HG03025 (cell line): Measurements from ENCODE around the gene DNAI1.

Experiments used
- ATAC-seq: cut with Tn5 transposase; IDR thresholded peaks from one replicate; pipeline ENCODE4 v1.9.1; 2021; ENCODE audit warnings: mild to moderate bottlenecking, moderate library complexity; ENCODE audit not compliant: unreplicated experiment, low FRiP score

Gene DNAI1

DNA sequence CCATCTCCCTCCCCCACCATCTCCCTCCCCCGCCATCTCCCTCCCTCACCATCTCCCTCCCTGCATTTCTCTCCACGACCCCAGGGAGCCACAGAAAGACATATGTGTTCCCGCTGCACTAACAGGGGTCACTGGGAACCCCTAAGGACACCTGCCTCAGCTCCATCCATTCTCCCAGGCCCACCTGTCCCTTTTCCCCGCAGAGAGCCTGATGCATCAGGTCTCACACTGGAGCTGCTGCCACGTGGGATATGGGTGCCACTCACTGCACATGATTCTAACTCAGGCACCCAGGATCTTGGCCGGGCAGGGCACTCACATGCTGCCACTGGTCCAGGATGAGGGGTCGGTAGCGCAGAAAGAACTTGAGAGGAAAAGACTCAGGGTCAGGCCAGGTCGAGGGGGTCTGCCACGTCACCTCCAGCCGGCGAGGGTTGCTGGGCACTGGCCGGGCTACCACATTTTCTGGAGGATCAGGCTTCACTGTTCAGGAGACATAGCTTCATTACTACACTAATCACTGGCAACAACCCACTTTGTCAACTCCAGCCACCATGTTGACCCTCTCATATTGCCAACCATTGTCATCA lies 97.4 kb downstream of the DNAI1 start:
- ATAC-seq, result no peak

GRCh38 chr9:34556949-34557348 lies 98.3 kb downstream of the DNAI1 start:
- ATAC-seq, result no peak

- ATAC-seq, result no peak
Measured at GRCh38 chr9:34557426-34558321, 99.1 kb downstream of the DNAI1 start.

DNA sequence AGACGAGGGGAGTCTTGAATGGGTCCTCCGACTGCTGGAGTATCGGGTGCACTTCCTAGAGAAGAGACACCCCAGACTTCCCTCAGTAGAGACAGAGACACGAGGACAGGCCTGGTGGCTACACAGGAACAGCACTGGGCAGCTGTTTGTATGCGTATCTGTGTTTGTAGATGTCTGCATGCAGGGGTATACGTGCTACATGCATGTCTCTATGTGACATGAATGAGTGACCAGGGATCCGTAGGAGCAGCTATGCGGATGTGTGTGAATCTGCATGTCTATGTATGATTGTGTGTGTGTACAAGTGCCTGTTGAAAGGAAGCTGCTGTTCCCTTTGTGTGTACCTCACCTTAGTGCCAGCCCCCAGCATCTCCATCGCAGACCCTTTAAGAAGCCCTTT lies 99.8 kb downstream of the DNAI1 start:
- no peak for ATAC-seq

DNA sequence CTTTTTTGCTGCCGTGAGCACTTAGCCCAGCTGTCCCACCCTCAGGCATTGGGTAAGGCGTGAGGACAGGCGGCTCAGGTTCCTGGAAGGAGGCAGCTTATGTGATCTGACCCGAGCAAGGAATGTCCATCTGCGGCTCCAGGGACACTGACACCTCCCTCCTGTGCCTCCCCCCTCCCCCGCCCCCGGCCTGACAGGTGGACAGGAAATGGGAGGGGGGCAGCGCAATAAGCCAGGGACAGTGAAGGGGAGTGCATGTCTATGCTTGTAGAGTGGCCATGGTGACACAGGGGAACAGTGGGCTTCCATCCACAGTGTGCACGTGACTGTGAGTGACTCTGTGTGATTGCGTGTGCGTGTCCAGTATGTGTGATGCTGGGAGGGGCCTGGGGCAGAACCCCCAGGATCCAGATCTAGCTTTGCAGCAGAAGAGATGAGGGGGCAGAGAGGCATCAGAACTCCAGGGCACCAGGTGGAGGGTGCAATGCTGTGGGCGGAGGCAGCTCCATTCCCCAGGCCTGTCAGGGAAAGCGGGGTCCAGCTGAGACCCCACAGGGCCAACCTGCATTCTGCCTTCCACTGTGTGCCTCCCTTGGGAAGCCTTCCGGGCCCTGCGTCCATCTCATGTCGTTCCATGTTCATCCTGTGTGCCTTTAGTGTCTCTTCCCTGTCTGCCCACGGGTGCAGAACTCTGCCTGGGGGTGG lies 100.5 kb downstream of the DNAI1 start:
- ATAC-seq, result no peak

GRCh38 chr9:34559624-34560455 lies 101.2 kb downstream of the DNAI1 start:
- ATAC-seq, result no peak

DNA sequence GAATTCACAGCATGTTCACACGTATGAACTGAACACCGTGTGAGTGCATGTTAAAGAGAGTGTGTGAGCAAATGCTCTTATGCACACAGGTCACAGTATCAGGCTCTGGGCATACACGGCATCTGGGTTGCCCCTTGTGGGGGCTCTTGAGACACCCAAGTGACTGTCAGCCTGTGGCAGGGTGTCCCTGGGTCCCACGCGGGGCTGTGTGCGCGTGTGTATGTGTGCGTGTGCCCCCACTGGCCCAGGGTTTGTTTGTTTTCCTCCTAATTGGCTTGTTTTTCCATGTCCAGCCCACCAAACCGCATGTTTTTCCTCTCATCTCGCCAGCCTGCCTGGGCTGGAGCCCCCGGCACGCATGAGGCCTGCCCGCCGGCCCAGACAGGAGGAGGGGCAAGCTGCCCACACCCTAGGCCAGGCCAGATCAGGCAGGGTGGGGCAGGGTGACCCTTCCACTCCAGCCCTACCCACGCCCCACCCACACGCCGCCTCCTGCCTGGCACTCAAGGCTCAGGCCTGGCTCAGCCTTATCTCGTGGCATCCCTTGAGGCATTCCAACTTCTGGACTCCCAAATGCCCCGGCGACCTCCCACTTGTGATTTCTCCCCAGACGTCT lies 102.1 kb downstream of the DNAI1 start:
- ATAC-seq, result no peak

GRCh38 chr9:34562135-34562745 lies 103.6 kb downstream of the DNAI1 start:
- no peak for ATAC-seq

DNA sequence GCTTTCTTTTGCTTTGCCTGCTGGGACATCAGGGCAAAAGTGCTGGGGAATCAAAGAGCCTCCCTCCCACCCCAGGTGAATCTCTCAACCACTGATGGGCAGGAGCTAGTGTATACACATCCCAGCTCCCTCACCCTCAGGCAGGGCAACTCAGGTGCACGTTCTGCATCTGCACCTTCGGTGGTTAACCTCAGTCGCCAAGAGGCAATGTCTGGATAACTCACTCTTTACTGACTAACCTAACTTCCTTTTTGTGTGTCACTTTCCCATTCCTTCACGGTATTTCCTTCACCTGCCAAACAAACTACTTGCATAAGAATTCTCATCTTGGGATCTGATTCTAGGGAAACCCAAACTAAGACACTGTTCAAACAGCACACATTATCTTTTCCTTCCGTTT lies 104.7 kb downstream of the DNAI1 start:
- ATAC-seq, result no peak

DNA sequence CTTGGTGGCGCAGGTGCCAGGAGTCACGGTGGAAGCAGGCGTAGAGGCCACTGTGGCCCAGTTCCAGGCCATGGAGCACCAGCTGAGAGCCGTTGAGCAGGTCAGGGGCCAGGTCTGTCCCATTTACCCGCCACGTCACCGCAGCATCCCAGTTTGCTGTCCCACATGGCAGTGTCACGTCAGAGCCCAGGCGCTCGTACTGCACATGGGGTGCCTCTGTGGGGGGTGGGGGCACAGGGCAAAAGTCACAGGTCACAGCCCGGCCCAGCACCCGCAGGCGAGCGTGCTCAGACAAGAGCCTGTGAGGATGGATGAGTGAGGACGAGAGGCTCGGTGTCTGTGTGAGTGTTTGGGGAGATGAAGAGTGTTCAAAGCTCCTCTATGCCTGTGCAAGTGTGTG lies 106.0 kb downstream of the DNAI1 start:
- ATAC-seq, result no peak

- no peak for ATAC-seq
Measured at GRCh38 chr9:34565856-34566255, 107.3 kb downstream of the DNAI1 start.

GRCh38 chr9:34566322-34566721 lies 107.7 kb downstream of the DNAI1 start:
- ATAC-seq, result no peak

GRCh38 chr9:34566972-34567371 lies 108.4 kb downstream of the DNAI1 start:
- ATAC-seq, result no peak

DNA sequence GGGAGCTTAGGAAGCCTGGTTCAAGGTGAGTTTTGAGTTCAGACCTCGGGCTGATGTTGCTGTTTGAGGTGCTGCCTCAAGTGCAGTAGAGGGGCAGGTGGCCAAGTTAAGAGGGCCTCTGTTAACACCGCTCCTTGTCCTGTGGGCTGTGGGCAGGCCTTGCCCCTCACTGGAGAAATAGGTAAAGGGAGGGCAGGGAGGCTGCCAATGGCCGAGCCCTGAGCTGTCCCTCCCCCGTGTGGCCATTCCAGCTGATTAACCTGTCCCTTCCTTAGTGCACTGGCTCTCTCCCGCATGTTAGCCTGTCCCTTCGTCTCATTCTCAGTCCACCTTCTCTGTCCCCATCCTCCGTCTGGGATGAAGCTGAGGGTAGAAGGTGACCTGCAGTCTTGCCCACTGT lies 109.5 kb downstream of the DNAI1 start:
- no peak for ATAC-seq

GRCh38 chr9:34568774-34569173 lies 110.2 kb downstream of the DNAI1 start:
- no peak for ATAC-seq

DNA sequence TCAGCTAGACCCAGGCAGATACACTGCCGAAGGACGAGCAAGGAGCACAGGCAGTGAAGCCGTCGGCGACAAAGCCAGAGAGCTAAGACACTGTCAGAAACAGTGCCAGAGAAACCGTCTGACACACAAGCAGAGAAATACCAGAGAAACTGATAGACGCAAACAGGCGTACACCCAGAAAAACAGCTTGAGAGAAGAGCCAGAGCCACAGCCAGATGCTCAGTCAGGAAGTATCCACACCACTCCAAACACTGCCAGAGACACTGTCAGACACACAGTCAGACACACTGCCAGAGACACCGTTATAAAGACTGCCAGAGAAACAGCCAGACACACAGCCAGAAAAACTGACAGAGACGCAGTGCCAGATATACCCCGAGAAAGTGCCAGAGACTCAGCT lies 111.8 kb downstream of the DNAI1 start:
- no peak for ATAC-seq
